Keratinocyte (primary cell): ENCODE measurements around the gene RASL11A. TPM values are rescaled to one million over a fixed set of nuclear protein-coding genes. Genes with fewer than 3 reads are reported as not detected.

ENCODE experiments used
- DNase-seq: peaks from one replicate; pipeline ENCODE4 v3.0.0-alpha.2; 2011; ENCODE audit warnings: low read depth, missing footprints, low spot score
- FAIRE-seq: peaks from 2 replicates; lab custom pipeline; 2011; peaks lifted over from hg19 to GRCh38; lab: Jason Lieb, UNC
- H2AFZ ChIP-seq: 2 replicates; pipeline ENCODE4 v1.6.0; 2012; ENCODE audit warnings: low read length, control low read depth, inconsistent platforms; ENCODE audit not compliant: control insufficient read depth
- H3K27ac ChIP-seq: 2 replicates; pipeline ENCODE4 v1.5.1; 2011; ENCODE audit warnings: low read length; ENCODE audit not compliant: control insufficient read depth, insufficient read depth
- H3K27me3 ChIP-seq: 3 replicates; pipeline ENCODE4 v1.6.0; 2011; ENCODE audit warnings: low read length; ENCODE audit not compliant: control insufficient read depth, insufficient read depth; ENCODE audit errors: extremely low read depth
- H3K36me3 ChIP-seq, 2 experiments: 2 replicates in 1 of 2; 3 replicates in 1 of 2; pipeline ENCODE4 v1.5.1; 2011; ENCODE audit warnings: low read length in 2 of 2, mild to moderate bottlenecking in 1 of 2; ENCODE audit not compliant: control insufficient read depth in 2 of 2, insufficient read depth in 2 of 2; ENCODE audit errors: extremely low read depth in 1 of 2
- H3K4me1 ChIP-seq: 3 replicates; pipeline ENCODE4 v1.5.1; 2011; ENCODE audit warnings: low read length; ENCODE audit not compliant: control insufficient read depth, insufficient read depth; ENCODE audit errors: extremely low read depth
- H3K4me2 ChIP-seq: 3 replicates; pipeline ENCODE4 v1.6.0; 2011; ENCODE audit warnings: low read depth, low read length; ENCODE audit not compliant: control insufficient read depth, insufficient read depth; ENCODE audit errors: extremely low read depth
- H3K4me3 ChIP-seq, 3 experiments: fragments of 200-600 bp in 1 of 3; sonication (generic) in 1 of 3; 2 replicates in 2 of 3; 3 replicates in 1 of 3; pipeline ENCODE4 v1.5.1; 2011 to 2016; ENCODE audit warnings: low read length in 3 of 3, mild to moderate bottlenecking in 3 of 3, control low read depth in 2 of 3, inconsistent platforms in 1 of 3, low read depth in 1 of 3, mixed read lengths in 1 of 3, mixed run types in 1 of 3, moderate library complexity in 1 of 3; ENCODE audit not compliant: control insufficient read depth in 2 of 3, insufficient read depth in 2 of 3; ENCODE audit errors: extremely low read depth in 1 of 3
- H3K79me2 ChIP-seq: 2 replicates; pipeline ENCODE4 v1.6.0; 2012; ENCODE audit warnings: low read length; ENCODE audit not compliant: control insufficient read depth, insufficient read depth
- H3K9ac ChIP-seq: 3 replicates; pipeline ENCODE4 v1.6.0; 2011; ENCODE audit warnings: low read length; ENCODE audit not compliant: control insufficient read depth, insufficient read depth; ENCODE audit errors: extremely low read depth
- H3K9me1 ChIP-seq: 3 replicates; pipeline ENCODE4 v1.6.0; 2011; ENCODE audit warnings: low read length; ENCODE audit not compliant: control insufficient read depth, insufficient read depth; ENCODE audit errors: extremely low read depth
- H3K9me3 ChIP-seq: 2 replicates; pipeline ENCODE4 v1.5.1; 2012; ENCODE audit warnings: low read depth, low read length; ENCODE audit not compliant: control insufficient read depth
- H4K20me1 ChIP-seq: 3 replicates; pipeline ENCODE4 v1.6.0; 2011; ENCODE audit warnings: low read length; ENCODE audit not compliant: control insufficient read depth, insufficient read depth; ENCODE audit errors: extremely low read depth
- EZH2 ChIP-seq: IDR thresholded peaks from one replicate; pipeline ENCODE4 v1.6.1; 2012; ENCODE audit warnings: inconsistent platforms, mild to moderate bottlenecking, low read length, moderate library complexity
- dilution Hi-C: fragments of 300-500 bp; cut with MboI; formaldehyde crosslinking; loops from one replicate; pipeline ENCODE4 v1.7.0; 2020; ENCODE audit warnings: low sequenced_read_pairs; ENCODE audit not compliant: extremely low pct_ligation_motif_present
- polyA plus RNA-seq, 5 experiments: library from polyadenylated mRNA; depleted of rRNA in 3 of 5; stranded (reverse) in 3 of 5; stranded (forward) in 1 of 5; unstranded in 1 of 5; fragments of >200 nt; gene quantifications; 1 replicate in 1 of 5; 2 replicates in 3 of 5; 3 replicates in 1 of 5; pipeline versions ENCODE4 v1.2.1 to v1.2.3, GENCODE V29; 2011 to 2012; ENCODE audit warnings: missing spikeins in 2 of 5, low read depth in 1 of 5, low replicate concordance in 1 of 5
- TF ChIP-seq, protein P1 (sequence below), 3 experiments: IDR thresholded peaks in 1 of 3; conservative IDR thresholded peaks in 1 of 3; optimal IDR thresholded peaks in 1 of 3; 2 replicates in 2 of 3; 3 replicates in 1 of 3; pipeline versions ENCODE3 to v1.5.1; 2011; ENCODE audit warnings: low read length in 3 of 3, mild to moderate bottlenecking in 3 of 3, moderate library complexity in 2 of 3, control low read depth in 1 of 3, inconsistent platforms in 1 of 3; ENCODE audit not compliant: insufficient read depth in 2 of 3; ENCODE audit errors: extremely low read depth in 1 of 3

RASL11A gene
- polyA plus RNA-seq, 1 donor (not counting 4 experiments of a cell fraction or from before 2014, with no cell fraction given), result 1.5 TPM

GRCh38 chr13:27309967-27310598 is 39.5 kb downstream of the RASL11A start:
- no peak for TF ChIP-seq EZH2
- TF ChIP-seq, protein P1, sequence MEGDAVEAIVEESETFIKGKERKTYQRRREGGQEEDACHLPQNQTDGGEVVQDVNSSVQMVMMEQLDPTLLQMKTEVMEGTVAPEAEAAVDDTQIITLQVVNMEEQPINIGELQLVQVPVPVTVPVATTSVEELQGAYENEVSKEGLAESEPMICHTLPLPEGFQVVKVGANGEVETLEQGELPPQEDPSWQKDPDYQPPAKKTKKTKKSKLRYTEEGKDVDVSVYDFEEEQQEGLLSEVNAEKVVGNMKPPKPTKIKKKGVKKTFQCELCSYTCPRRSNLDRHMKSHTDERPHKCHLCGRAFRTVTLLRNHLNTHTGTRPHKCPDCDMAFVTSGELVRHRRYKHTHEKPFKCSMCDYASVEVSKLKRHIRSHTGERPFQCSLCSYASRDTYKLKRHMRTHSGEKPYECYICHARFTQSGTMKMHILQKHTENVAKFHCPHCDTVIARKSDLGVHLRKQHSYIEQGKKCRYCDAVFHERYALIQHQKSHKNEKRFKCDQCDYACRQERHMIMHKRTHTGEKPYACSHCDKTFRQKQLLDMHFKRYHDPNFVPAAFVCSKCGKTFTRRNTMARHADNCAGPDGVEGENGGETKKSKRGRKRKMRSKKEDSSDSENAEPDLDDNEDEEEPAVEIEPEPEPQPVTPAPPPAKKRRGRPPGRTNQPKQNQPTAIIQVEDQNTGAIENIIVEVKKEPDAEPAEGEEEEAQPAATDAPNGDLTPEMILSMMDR (optimal IDR thresholded peaks at IDR 0.05 in 1 of 3, IDR thresholded peaks at IDR 0.05 in 1 of 3, conservative IDR thresholded peaks at IDR 0.05 in 1 of 3; ENCODE audit: extremely low read depth in 1 of 3, insufficient read depth in 2 of 3, low read length in 3 of 3), result no peak
- Histone ChIP-seq H3K79me2 (no peaks in the 10 kb centered on the region), H3K36me3 (no peaks in the 10 kb centered on the region), H3K27me3 (no peaks in the 10 kb centered on the region), H3K27ac (no peak overlapping the region), H3K9me3 (no peaks in the 10 kb centered on the region), H3K9me1 (no peaks in the 10 kb centered on the region), H2AFZ (no peak overlapping the region), H3K9ac (no peak overlapping the region), H3K4me3 (no peak overlapping the region), H3K4me2 (no peak overlapping the region), H3K4me1 (peaks cover 6% of the 10 kb centered on the region), H4K20me1 (no peaks in the 10 kb centered on the region)
- no peak for FAIRE-seq
- no peak for DNase-seq
- dilution Hi-C loops, result no loop called here

DNA sequence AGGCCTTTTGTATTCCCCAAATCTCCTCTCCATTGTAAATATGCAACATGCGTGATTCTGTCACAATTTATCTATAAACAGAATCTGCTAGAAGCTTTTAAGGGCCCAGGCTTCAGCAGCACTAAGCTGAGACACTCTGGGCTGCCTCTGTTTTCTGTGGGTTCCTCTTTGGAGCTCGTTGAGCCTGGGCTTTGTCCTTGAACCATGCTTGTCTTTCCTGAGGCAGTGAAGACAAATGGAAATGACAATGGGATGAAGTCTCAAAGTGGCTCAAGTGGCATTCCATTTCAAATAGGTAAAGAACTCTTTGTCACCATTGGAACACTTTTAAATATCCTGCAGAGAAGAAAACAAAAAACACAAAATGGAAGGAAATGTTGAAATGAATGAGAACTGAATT is 40.3 kb downstream of the RASL11A start:
- dilution Hi-C loops, result no loop called here

More for the DNA sequence above, 40.3 kb downstream of the RASL11A start:
- no peak overlapping the region for H3K4me3 ChIP-seq
- no peaks in the 10 kb centered on the region for H3K36me3 ChIP-seq
- no peak overlapping the region for H3K9ac ChIP-seq
- H3K9me1 ChIP-seq, result no peaks in the 10 kb centered on the region
- H3K4me1 ChIP-seq, result peaks cover 6% of the 10 kb centered on the region
- no peaks in the 10 kb centered on the region for H3K9me3 ChIP-seq
- no peak overlapping the region for H3K27ac ChIP-seq
- no peak overlapping the region for H2AFZ ChIP-seq
- no peak for FAIRE-seq
- H3K79me2 ChIP-seq, result no peaks in the 10 kb centered on the region
- no peak overlapping the region for H3K4me2 ChIP-seq
- no peaks in the 10 kb centered on the region for H4K20me1 ChIP-seq
- H3K27me3 ChIP-seq, result no peaks in the 10 kb centered on the region
- TF ChIP-seq, protein P1 (optimal IDR thresholded peaks at IDR 0.05 in 1 of 3, IDR thresholded peaks at IDR 0.05 in 1 of 3, conservative IDR thresholded peaks at IDR 0.05 in 1 of 3; ENCODE audit: extremely low read depth in 1 of 3, insufficient read depth in 2 of 3, low read length in 3 of 3), result no peak
- TF ChIP-seq EZH2, result no peak
- no peak for DNase-seq
